RPMI7951 (cell line): ENCODE results near the gene ZCCHC24. TPM values are rescaled to one million over a fixed set of nuclear protein-coding genes. Genes with fewer than 3 reads are reported as not detected.

Experiments used
- DNase-seq: peaks from one replicate; pipeline ENCODE4 v3.0.0-alpha.2; 2012; ENCODE audit warnings: low read depth
- total RNA-seq: library from RNA; depleted of rRNA; stranded (reverse); fragments of >200 nt; shearing (Covaris generic); gene quantifications from 2 replicates; pipeline ENCODE4 v1.2.3, GENCODE V29; 2014

Gene ZCCHC24
- total RNA-seq, 1 experiment from 2014 or later = 21.0 TPM

DNA sequence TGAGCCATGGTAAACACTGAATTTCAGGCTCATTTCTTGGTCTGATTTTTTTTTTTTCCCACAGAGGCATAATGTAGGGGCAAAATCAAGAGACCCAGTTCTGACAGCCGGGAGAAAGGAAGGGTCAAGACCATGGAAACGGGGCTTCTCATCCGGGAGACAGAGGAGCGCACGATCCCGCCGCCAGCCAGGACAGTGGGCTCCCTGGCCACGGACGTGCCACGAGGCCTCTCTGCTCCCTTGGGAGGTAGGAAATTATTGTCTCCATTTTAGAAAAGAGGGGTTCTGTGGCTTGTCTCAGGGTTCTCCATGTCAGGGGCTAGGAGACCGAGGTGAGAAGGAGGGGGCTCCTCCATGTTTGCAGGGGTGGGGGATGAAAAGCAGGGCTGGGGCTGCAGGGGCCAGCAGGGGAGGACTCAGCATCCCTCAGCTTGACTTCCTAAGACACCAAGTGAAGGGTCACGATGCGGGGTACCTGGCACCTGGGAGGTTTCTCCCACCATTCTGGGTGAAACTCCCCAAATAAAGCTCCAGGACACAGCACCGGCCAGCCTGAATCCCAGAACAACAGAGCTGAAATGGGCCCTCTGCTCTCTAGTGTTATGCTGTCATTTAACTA is 60.5 kb downstream of the ZCCHC24 start:
- no peak for DNase-seq

DNA sequence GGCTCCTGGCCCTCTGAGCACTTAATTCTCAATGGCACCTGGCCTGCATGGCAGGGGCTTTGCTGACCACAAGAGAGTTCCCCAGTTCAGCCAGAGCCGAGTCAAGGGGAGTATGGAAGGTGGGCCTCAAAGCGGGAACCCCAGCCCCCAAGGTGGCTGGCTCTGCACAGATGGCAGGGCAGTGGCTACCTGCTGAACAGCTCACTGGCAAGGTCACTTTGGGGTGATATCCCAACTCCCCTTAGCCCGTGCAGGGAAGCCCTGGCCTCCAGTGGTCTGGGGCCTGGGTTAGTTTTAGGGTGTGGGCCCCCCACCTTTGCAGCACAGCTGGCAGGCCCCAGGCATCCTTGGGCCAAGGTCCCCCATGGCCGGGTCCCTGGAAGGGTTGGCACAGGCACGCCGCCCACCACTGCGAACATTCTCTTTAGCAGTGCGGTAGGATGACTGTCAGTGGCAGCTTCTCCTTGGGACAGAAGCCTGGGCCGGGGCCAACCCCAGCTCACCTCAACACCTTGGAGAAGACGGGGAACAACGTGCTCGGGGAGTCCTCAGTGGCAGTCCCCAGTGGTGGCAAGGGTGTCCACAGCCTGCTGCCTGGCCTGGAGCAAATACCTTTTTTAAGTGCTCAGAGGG is 61.3 kb downstream of the ZCCHC24 start:
- no peak for DNase-seq

DNA sequence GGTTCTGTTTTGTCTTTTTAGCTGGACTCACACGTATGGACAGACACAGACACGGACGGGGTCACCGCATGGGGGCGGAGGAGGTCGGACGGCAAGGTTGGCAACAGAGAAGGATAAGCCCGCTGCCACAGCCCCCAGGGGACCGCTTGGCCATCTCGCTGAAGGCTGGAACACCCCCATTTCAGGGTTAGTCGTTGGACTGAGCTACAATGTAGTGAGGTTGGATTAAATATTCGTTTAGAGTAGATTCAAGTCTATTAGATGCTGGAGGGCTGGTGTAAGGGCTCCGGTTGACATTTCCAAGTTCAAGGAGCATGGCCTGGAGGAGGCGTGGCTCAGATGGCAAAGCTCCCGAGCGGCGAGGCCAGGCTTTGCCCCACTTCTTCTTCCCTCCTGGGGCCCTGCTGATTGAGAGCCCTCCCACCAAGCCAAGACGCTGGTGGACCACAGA is 62.9 kb downstream of the ZCCHC24 start:
- no peak for DNase-seq

DNA sequence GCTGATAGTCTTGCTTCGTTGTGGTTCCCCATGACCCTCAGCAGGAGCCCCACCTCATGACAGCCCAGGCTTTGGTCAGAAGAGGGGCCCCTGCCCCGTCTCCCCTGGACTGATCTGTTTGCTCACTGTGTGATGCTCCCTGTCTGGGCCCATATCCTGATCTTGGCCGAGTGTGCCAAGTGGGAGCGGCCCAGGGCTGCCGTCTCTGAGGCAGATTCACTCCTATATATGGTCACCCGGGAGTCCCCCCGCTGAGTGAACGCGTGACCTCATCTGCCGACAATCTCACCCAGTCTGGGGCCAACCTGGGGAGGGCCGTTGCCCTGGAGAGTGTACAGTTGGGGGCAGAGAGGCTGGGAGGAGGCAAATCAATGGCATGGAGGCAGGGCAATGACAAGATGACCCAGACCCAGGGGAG is 63.6 kb downstream of the ZCCHC24 start:
- DNase-seq = peak; percentile 80

DNA sequence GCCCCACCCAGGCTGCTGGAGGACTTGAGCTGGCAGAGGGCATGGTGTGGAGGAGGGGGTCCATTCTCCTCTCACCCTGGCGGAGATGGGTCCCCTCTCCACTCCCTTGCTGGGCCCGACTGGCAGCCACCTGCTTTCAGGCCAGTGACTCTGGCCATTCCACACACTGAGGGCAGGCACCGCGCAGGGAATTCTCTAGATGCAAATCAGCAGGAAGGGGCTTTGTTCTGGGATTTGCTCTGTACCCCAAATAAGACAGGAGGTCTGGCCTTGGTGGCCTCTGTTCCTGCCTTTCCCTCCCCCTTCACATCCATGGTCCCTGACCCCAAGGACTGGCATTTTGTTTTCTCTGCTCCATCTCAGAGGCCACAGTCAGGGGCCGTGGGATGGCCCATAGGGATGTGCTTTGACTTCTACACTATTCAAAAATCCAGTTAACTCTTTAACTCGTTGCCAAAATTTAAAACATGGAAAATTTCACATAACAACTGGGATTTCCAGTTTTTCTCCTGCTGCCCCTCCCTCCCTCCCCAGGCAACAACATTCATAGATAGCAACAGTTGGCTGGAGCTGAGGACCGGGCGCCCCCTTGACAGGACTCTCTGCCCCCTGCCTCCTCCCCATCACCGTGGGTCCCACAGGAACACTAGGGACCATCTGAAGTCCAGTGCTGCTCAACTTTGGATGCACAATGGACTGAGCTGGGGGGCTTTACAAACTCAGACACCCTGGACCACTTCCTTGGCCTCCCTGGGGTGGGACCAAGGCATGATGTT is 64.3 kb downstream of the ZCCHC24 start:
- DNase-seq = no peak

DNA sequence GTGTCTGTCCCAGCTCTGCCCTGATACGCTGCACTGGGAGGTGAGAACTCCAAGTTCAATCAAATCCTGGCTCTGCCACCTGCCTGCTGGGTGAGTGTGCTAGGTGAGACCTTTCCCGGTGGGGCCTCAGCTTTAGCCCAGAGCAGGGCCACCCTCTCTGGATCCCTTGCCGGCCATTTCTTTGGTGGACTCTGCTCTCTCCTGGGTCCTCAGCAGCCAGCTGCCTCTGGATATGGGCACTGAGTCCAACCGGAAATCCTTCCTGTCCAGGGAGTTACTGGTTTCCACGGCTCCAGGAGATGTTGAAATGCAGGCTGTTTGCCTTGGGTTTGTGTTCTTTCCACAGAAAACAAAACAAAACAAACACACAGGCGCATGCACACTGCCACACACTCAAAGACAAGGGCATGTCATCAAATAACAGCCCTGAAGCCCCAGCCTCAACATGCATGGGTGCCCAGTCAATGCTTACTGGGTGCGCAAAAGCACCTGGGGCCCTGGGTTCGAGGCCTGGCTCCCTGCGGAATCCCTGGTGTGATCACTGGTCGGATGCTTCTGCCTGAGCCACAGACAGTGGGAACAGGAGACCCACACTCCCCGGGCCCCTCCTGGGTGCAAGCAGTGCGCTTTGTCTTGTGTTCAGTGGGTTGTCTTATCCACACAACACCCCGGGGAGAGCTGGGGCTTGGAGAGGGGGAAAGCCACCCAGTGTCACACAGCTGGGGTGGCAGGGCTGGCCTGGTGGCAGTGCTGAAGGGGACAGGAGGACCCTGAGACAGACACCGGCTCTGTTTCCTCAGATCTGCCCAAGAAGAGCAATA is 65.1 kb downstream of the ZCCHC24 start:
- DNase-seq = no peak

DNA sequence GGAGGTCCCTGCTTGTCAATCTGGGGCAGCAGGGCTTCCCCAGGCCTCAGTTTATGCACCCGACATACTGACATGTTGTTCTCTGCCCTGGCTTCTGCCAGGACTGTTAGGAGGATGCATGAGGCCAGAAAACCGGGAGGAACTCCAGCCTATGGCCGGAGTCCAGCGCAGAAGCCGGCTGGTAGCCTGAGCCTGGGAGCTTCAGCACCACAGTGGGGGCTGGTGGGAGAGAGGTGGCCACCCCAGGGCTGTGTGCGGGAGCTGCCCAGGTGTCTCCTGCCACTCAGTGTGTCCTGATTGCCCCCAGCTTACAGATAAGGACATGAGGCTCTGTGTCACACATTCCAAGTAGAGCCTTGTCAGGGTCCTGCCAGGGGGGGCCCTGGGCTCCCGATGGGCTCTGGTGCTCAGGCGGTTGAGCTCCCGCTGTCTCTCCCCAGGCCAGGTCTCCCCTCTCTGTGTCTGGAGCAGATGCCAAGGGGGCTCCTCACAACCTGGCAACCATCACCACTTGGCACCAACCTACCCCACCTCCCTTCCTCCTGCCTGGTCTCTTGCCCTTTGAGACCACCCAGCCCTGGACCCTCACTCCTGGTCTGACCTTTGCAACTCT is 65.8 kb downstream of the ZCCHC24 start:
- DNase-seq = no peak

DNA sequence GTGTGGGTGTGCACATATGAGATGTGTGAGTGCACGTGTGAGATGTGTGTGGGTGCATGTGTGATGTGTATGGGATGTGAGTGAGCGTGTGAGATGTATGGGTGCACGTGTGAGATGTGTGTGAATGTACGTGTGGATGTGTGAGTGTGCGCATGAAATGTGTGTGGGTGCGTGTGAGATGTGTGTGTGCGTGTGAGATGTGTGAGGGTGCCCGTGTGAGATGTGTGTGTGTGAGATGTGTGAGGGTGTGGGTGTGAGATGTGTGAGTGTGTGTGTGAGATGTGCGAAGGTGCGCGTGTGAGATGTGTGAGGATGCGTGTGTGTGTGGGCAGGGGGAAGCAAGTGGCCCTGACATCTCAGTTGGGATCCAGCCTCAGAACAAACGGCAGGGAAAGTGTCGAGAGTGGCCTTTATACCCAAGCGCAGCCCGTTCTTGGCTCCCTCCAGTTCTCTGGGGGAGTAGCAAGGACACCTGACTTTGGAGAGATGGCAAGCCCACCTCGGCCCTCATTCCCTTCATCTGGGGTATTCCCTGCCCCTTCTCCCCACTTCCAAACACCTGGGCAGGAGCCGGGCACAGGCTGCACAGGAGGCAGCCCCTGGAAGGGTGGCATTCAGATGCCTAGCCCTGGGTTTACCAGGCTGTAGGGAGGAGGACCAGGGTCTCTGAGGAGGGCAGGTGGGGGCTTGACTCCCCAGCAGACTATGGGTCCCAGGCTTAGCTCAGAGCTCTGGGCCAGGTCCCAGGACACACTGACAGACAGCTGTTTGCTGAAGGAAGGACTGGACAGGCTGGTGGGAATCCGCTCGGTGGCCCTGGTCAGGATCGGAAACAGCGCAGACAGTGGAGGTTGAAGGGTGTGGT is 66.5 kb downstream of the ZCCHC24 start:
- no peak for DNase-seq

DNA sequence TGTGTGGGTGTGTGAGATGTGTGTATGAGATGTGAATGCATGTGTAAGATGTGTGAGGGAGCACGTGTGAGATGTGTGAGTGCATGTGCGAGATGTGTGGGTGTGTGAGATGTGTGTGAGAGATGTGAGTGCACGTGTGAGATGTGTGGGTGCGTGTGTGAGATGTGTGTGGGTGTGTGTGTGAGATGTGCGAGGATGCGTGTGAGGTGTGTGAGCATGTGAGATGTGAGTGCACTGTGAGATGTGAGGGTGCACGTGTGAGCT is 67.1 kb downstream of the ZCCHC24 start:
- no peak for DNase-seq

DNA sequence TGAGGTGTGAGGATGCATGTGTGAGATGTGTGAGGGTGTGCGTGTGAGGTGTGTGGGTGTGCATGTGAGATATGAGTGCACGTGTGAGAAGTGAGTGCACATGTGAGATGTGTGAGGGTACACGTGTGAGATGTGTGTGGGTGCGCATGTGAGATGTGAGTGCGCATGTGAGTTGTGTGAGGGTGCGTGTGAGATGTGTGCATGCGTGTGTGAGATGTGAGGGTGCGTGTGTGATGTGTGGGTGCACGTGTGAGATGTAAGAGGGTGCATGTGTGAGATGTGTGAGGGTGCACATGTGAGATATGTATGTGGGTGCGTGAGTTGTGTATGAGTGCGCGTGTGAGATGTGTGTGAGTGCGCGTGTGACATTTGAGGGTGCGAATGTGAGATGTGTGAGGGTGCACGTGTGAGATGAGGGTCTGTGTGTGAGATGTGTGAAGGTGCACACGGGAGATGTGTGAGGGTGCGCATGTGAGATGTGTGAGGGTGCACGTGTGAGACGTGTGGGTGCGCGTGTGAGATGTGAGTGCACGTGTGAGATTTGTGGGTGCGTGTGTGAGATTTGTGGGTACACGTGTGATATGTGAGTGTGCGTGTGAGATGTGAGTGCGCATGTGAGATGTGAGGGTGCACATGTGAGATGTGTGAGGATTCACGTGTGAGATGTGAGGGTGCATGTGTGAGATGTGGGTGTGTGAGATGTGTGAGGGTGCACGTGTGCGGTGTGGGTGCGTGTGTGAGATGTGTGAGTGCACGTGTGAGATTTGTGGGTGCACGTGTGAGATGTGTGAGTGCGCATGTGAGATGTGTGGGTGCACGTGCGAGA is 67.7 kb downstream of the ZCCHC24 start:
- DNase-seq = no peak

DNA sequence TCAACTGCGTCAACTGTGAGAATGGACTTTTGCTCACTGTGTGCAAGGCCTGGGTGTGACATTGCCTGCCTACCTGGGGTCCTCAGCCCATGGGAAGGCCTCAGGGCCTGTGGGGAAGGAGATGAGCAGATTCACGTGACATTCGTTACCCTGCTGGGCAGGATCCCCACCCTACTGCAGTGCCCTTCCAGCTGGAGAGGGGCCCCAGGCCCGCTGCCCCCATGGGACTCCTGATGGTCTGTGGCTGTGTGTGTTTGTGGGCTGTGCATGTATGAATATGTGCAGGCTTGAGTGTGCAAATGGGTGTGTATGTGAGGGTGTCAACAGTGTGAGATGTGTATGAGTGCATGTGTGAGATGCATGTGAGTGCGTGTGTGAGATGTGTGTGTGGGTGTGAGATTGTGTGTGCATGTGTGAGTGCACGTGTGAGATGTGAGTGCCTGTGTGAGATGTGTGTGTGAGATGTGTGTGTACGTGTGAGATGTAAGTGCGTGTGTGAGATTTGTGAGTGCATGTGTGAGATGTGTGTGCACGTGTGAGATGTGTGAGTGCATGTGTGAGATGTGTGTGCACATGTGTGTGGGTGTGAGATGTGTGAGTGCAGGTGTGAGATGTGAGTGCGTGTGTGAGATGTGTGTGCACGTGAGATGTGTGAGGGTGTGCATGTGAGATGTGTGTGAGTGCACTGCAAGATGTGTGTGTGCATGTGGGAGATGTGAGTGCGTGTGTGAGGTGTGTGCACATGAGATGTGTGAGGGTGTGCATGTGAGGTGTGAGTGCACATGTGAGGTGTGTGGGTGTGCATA is 68.5 kb downstream of the ZCCHC24 start:
- no peak for DNase-seq

DNA sequence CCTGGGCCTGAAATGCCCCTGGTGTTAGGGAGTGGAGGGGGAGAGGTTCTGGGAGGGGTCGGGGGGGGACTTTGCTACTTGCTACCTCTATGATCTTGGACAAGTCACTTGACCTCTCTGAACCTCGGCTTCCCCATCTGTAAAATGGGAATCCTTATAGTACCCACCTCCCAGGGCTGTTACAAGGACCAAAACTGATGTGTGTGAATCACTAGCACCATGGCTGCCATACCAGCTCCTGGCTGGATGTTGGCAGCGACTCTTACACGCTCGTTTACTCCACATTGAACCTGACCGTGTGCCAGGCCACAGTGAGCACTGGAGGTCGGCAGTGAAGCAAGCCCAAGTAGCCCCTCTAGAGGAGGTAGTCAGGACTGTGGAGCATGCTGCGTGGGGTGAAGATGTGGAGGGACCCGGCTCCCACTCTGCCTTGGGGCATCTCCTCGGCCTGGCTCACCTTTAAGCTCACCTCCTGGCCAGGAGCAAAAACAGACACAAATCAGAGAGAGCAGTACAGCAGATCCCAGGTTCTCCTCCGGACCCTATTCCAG is 69.3 kb downstream of the ZCCHC24 start:
- no peak for DNase-seq

DNA sequence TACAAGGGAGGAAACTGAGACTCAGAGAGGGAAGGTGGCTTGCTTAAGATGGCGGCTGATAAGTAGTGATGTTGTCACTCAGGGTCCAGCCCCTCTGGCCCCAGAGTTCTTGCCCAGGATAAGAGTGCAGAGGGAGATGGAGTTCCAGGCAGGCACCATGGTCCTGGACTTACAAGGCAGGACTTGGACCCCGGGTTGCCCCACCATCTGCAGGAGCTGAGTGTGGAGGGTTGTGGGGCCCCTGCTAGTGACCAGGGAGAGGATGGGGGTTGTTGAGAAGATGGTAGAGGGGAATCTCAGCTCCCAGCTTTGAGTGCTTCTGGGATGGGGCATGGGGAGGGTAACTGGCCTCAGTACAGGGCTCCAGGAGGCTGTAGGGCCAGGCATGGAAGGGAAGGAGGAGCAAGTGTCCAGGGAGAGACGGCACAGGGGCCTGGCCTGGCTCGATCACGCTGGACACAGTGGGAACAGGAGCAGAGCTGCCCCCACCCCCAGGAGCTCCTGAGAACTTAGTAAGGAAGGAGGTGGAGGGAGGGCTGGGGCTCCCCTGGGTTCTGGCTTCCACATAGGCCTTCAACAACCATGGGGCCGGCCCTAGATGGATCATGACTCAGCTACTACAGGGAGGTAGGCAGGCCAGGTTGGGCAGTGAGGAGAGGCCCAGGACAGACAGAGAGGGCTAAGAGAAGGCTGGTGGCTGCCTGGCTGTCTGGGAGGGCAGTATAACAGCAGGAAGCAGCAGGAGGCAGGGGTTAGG is 69.9 kb downstream of the ZCCHC24 start:
- peak; percentile 56 for DNase-seq

DNA sequence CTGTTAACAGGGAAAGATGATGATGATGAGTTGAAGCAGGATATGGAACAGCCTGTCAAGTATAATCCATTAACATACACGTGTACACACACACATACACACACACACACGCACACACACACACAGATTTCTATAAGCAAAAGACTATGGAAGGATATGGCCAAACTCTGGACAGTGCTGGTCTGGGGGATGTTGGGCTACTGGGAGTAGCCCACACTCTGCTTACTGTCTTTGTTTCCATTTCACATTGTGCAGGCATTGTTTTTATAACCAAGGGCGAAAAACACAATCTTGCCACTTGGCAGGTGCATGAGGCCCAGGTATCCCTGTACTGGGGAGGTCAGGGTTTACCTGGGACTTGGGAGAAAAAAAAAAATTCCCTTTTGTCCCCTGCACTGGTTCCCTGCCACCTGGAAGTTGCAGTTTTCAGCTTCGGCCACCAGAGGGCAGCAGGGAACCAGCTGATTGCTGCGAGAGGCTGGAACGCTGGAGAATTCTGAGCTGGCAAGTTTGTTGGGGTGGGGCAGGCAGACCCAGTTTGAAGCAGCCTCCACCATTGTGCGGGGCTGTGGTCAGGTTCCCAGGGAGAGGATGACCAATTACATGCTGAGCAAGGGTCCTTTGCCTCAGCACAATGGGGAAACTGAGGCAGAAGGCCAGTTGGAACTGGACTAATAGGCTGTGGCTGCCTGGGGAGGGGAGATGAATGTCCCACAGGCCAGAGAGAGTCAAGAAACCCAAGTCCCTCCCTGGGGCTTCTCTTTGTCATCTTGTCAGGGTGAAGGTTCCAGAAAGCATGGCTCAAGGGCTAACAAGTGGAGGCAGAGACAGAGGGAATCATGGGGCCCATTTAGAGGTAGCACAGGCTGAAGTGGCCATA is 70.9 kb downstream of the ZCCHC24 start:
- DNase-seq = peak; percentile 58

DNA sequence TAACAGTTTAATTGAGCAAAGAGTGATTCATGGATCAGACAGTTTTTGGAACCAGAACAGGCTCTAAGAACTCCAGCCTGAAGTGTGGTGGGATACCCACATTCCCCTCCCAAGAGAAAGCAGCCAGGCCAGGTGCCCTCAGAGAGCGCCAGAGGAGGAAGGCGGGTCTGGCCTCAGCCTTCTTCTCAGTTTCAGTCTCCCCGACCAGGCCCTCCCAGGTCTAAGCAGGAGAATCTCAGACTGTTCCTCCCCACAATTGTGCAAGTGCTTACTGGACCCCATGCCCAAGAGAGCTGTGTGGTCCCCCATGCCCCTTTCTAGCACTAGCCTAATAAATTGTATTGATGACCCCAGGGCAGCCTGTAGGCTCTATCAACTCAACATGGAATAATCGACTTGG is 72.6 kb downstream of the ZCCHC24 start:
- DNase-seq = no peak

DNA sequence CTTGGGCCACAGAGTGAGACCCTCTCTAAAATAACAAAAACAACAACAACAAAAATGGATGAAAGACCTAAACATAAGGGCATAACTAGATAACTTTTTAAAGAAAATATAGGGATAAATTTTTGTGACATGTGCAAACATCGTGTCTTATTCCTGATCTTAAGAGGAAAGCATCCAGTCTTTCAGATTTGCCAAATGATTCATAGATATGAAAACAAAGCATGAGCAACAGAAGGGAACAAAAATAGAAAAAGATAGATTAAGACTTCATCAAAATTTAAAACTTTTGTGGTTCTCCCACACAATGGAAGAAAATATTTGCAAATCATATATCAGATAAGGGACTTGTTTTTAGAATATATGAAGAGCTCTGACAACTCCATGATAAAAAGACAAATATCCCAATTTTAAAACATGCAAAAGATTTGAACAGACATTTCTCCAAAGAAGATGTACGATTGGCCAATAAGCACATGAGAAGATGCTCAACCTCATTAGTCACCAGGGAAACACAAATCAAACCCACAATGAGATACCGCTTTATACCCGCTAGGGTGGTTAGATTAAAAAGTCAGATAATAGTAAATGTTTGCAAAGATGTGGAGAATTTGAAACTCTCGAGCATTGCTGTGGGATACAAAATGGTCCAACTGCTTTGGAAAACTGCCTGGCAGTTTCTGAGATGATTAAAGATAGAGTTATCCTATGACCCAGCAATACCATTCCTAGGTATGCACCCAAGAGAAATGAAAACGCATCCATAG is 77.8 kb downstream of the ZCCHC24 start:
- peak; percentile 26 for DNase-seq
